A549 (cell line): ENCODE results near the gene ZG16B. TPM values are rescaled to one million over a fixed set of nuclear protein-coding genes. Genes with fewer than 3 reads are reported as not detected.
A peak's percentile ranks its signal among the peaks of the same experiment; 100 is the strongest.

Source experiments
- ATAC-seq, 2 experiments: fragments of 200-7000 bp in 1 of 2; fragments of >200 bp in 1 of 2; cut with Nextera tagmentation in 1 of 2; cut with Tn5 transposase in 1 of 2; 3 replicates each; pipeline versions ENCODE4 v1.8.0 to v1.9.1; 2018 to 2020; ENCODE audit warnings: mild to moderate bottlenecking in 1 of 2, moderate library complexity in 1 of 2
- CTCF ChIA-PET: fragments of 300-600 bp; sonication (Branson Sonifier 250); formaldehyde crosslinking; extraction: SDS; loops from one replicate; lab custom pipeline; 2021; ENCODE audit warnings: antibody characterized with exemption, inconsistent platforms; lab: Yijun Ruan, JAX
- POLR2A ChIA-PET: fragments of 350-600 bp; formaldehyde crosslinking; extraction: SDS; loops from one replicate; lab custom pipeline; 2021; ENCODE audit warnings: antibody characterized with exemption, inconsistent platforms; lab: Yijun Ruan, JAX
- DNase-seq, 2 experiments: peaks; one replicate each; pipeline versions ENCODE4 v3.0.0 to v3.0.0-alpha.2; 2011 to 2016; ENCODE audit warnings: low read depth in 1 of 2, low spot score in 1 of 2
- FAIRE-seq: peaks from 2 replicates; lab custom pipeline; 2011; peaks lifted over from hg19 to GRCh38; lab: Jason Lieb, UNC
- H3K27ac ChIP-seq, 2 experiments: fragments of >200 bp; sonication (Bioruptor Twin); formaldehyde crosslinking; 3 replicates each; pipeline ENCODE4 v1.5.1; 2016 to 2017
- H3K4me1 ChIP-seq: fragments of >200 bp; sonication (Bioruptor Twin); formaldehyde crosslinking; 3 replicates; pipeline ENCODE4 v1.6.1; 2016
- H3K4me2 ChIP-seq: fragments of >200 bp; sonication (Bioruptor Twin); formaldehyde crosslinking; 3 replicates; pipeline ENCODE4 v1.6.1; 2016
- H3K4me3 ChIP-seq: fragments of >200 bp; sonication (Bioruptor Twin); formaldehyde crosslinking; 3 replicates; pipeline ENCODE4 v1.5.1; 2016
- H3K9me3 ChIP-seq: fragments of >200 bp; sonication (Bioruptor Twin); formaldehyde crosslinking; 3 replicates; pipeline ENCODE4 v1.6.1; 2016
- CHD4 ChIP-seq: fragments of 200-600 bp; sonication (generic); IDR thresholded peaks from 2 replicates; pipeline ENCODE4 v1.6.1; 2016; ENCODE audit warnings: antibody characterized with exemption, mild to moderate bottlenecking, borderline replicate concordance
- EHF ChIP-seq: fragments of 250-450 bp; sonication (Bioruptor Pico); IDR thresholded peaks from 2 replicates; pipeline ENCODE4 v1.5.0; 2020; ENCODE audit warnings: mild to moderate bottlenecking
- EHMT2 ChIP-seq: fragments of 200-600 bp; sonication (generic); IDR thresholded peaks from 2 replicates; pipeline ENCODE4 v1.6.1; 2016; ENCODE audit warnings: antibody characterized with exemption, low read depth, mild to moderate bottlenecking, moderate library complexity
- ESRRA ChIP-seq: fragments of 150-350 bp; IDR thresholded peaks from 2 replicates; pipeline ENCODE4 v1.6.1; 2014; ENCODE audit warnings: mild to moderate bottlenecking, low read length, borderline replicate concordance
- FOSL2 ChIP-seq, 2 experiments: fragments of 450-650 bp in 1 of 2; fragments of >200 bp in 1 of 2; sonication (Bioruptor Twin) in 1 of 2; formaldehyde crosslinking; IDR thresholded peaks; 2 replicates each; pipeline versions ENCODE4 v1.5.0 to v1.6.1; 2016 to 2020; ENCODE audit warnings: mild to moderate bottlenecking in 1 of 2, moderate library complexity in 1 of 2
- FOXS1 ChIP-seq: fragments of 250-450 bp; sonication (Bioruptor Pico); IDR thresholded peaks from 2 replicates; pipeline ENCODE4 v1.5.0; 2020; ENCODE audit warnings: mild to moderate bottlenecking, moderate library complexity
- HOXA7 ChIP-seq: fragments of 250-450 bp; sonication (Bioruptor Pico); IDR thresholded peaks from 2 replicates; pipeline ENCODE4 v1.5.0; 2020; ENCODE audit warnings: mild to moderate bottlenecking, moderate library complexity
- HOXB13 ChIP-seq: fragments of 250-450 bp; sonication (Bioruptor Pico); IDR thresholded peaks from 2 replicates; pipeline ENCODE4 v1.5.0; 2020; ENCODE audit warnings: low read depth, mild to moderate bottlenecking, moderate library complexity
- KDM1A ChIP-seq: fragments of 200-600 bp; sonication (generic); IDR thresholded peaks from 2 replicates; pipeline ENCODE4 v1.6.1; 2016; ENCODE audit warnings: low read depth, mild to moderate bottlenecking
- KDM5A ChIP-seq: fragments of 200-600 bp; sonication (generic); IDR thresholded peaks from 2 replicates; pipeline ENCODE4 v1.6.1; 2016; ENCODE audit warnings: antibody characterized with exemption, mild to moderate bottlenecking
- MAFK ChIP-seq: fragments of 450-650 bp; IDR thresholded peaks from 2 replicates; pipeline ENCODE4 v1.6.1; 2014; ENCODE audit not compliant: partially characterized antibody
- MAZ ChIP-seq: fragments of 150-350 bp; IDR thresholded peaks from 2 replicates; pipeline ENCODE4 v1.6.1; 2014; ENCODE audit warnings: antibody characterized with exemption, low read depth, low read length, borderline replicate concordance
- MYC ChIP-seq: IDR thresholded peaks from 2 replicates; pipeline ENCODE4 v1.6.1; 2012; ENCODE audit warnings: mild to moderate bottlenecking, inconsistent platforms, low read length, improper control_type of control experiment, borderline replicate concordance
- NFE2L2 ChIP-seq: fragments of 150-350 bp; conservative IDR thresholded peaks from 2 replicates; pipeline ENCODE4 v1.6.1; 2014; ENCODE audit warnings: low read length
- NPAS2 ChIP-seq: fragments of 250-450 bp; sonication (Bioruptor Pico); IDR thresholded peaks from 2 replicates; pipeline ENCODE4 v1.8.0; 2022; ENCODE audit warnings: mild to moderate bottlenecking, moderate library complexity, borderline replicate concordance
- PHF8 ChIP-seq: fragments of 200-600 bp; sonication (generic); IDR thresholded peaks from 2 replicates; pipeline ENCODE4 v1.6.1; 2016; ENCODE audit warnings: low read depth, mild to moderate bottlenecking, antibody characterized with exemption, moderate library complexity, borderline replicate concordance
- POLR2AphosphoS2 ChIP-seq: conservative IDR thresholded peaks from 2 replicates; pipeline ENCODE4 v1.6.1; 2012; ENCODE audit warnings: low read length, improper control_type of control experiment, inconsistent platforms
- RFX5 ChIP-seq: fragments of 450-650 bp; IDR thresholded peaks from 2 replicates; pipeline ENCODE4 v1.7.1; 2014; ENCODE audit warnings: antibody characterized with exemption, mild to moderate bottlenecking, moderate library complexity
- RNF2 ChIP-seq: fragments of 200-600 bp; sonication (generic); IDR thresholded peaks from 2 replicates; pipeline ENCODE4 v1.6.1; 2016; ENCODE audit warnings: low read depth, mild to moderate bottlenecking, antibody characterized with exemption, moderate library complexity, borderline replicate concordance
- ZFP36 ChIP-seq: fragments of 450-650 bp; IDR thresholded peaks from 2 replicates; pipeline ENCODE4 v1.6.1; 2014; ENCODE audit warnings: borderline replicate concordance; ENCODE audit not compliant: partially characterized antibody
- ZSCAN20 ChIP-seq: fragments of 250-450 bp; sonication (Bioruptor Pico); IDR thresholded peaks from 2 replicates; pipeline ENCODE4 v1.8.0; 2022; ENCODE audit warnings: mild to moderate bottlenecking, moderate library complexity
- WGBS: methylation state at CpG from one replicate; pipeline ENCODE4 v1.1.6; 2017; ENCODE audit errors: missing lambda C conversion rate; 5-methylcytosine and 5-hydroxymethylcytosine counted together
- polyA plus RNA-seq, 4 experiments: library from polyadenylated mRNA; depleted of rRNA in 3 of 4; stranded (reverse); fragments of >200 nt; fragmentation: RNase III in 1 of 4; extraction: RNeasy Plus Mini Kit Qiagen cat#74134 plus additional on column Dnase treatment in 1 of 4; gene quantifications; 2 replicates in 3 of 4; 3 replicates in 1 of 4; pipeline ENCODE4 v1.2.3, GENCODE V29; 2011 to 2017
- TF ChIP-seq, protein P1 (sequence below): fragments of >200 bp; sonication (Bioruptor Twin); formaldehyde crosslinking; IDR thresholded peaks from 3 replicates; pipeline ENCODE4 v1.6.1; 2016
- TF ChIP-seq, protein P2 (sequence below): fragments of 450-650 bp; IDR thresholded peaks from 2 replicates; pipeline ENCODE4 v1.6.1; 2014; ENCODE audit warnings: antibody characterized with exemption

ZG16B gene
- polyA plus RNA-seq, 2 of the 4 experiments (the other 2 are of a cell fraction) = 0.40 to 0.85 TPM

DNA sequence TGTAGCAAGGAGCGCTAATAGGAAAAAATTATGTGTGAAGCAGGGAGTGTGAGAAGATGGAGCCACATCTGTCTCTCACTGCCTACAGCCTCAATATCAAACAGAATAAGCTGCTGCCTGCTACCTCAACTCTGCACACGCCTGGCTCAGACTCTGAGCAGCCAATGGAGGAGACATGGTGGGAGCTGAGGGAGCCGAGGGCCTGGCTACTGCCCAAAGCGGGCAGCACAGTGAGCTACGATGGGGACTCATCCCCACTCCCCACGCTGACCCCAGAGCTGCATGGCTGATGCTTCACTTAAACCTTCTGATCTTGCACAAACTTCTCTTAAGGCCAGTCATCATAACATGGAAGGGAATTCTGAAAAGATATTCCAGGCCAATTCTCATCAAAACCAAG is 41.8 kb downstream of the ZG16B start:
- WGBS = 77% methylated on average over 6 of the region's 6 CpGs
- POLR2A ChIA-PET = interaction anchor here (1.8 to 2.0 kb wide), 2 partner anchors 11 to 34 kb away, joined by 6 to 11 read pairs; partner anchors contain the start of gene FLYWCH2
- ATAC-seq = no peak
- DNase-seq = no peak
- Histone ChIP-seq H3K4me1 (peaks cover 8% of the 10 kb centered on the region; the same call in 1 of the 3 replicates), H3K4me3 (no peak overlapping the region), H3K27ac (no peak overlapping the region), H3K4me2 (no peak overlapping the region), H3K9me3 (no peaks in the 10 kb centered on the region)
- CTCF ChIA-PET = interaction anchor here (1.1 to 13.7 kb wide), 13 partner anchors 9 to 90 kb away, joined by 3 to 295 read pairs (median 5); partner anchors contain the start of gene FLYWCH1
- no peak for TF ChIP-seq FOSL2 (IDR thresholded peaks at IDR 0.05)
- no peak for TF ChIP-seq FOSL2 (CRISPR knock-in tag; IDR thresholded peaks at IDR 0.05)
- no peak for TF ChIP-seq CHD4
- no peak for TF ChIP-seq HOXA7 (CRISPR knock-in tag)
- no peak for TF ChIP-seq EHMT2
- TF ChIP-seq KDM1A = no peak
- no peak for TF ChIP-seq KDM5A
- no peak for TF ChIP-seq ESRRA
- TF ChIP-seq PHF8 = no peak
- TF ChIP-seq MAFK = no peak
- no peak for TF ChIP-seq MAZ
- no peak for TF ChIP-seq ZFP36
- no peak for TF ChIP-seq MYC
- no peak for TF ChIP-seq EHF (CRISPR knock-in tag)
- TF ChIP-seq, protein P1, sequence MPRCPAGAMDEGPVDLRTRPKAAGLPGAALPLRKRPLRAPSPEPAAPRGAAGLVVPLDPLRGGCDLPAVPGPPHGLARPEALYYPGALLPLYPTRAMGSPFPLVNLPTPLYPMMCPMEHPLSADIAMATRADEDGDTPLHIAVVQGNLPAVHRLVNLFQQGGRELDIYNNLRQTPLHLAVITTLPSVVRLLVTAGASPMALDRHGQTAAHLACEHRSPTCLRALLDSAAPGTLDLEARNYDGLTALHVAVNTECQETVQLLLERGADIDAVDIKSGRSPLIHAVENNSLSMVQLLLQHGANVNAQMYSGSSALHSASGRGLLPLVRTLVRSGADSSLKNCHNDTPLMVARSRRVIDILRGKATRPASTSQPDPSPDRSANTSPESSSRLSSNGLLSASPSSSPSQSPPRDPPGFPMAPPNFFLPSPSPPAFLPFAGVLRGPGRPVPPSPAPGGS = no peak
- no peak for TF ChIP-seq NPAS2 (CRISPR knock-in tag)
- no peak for TF ChIP-seq RNF2
- no peak for TF ChIP-seq POLR2AphosphoS2
- FAIRE-seq = no peak

DNA sequence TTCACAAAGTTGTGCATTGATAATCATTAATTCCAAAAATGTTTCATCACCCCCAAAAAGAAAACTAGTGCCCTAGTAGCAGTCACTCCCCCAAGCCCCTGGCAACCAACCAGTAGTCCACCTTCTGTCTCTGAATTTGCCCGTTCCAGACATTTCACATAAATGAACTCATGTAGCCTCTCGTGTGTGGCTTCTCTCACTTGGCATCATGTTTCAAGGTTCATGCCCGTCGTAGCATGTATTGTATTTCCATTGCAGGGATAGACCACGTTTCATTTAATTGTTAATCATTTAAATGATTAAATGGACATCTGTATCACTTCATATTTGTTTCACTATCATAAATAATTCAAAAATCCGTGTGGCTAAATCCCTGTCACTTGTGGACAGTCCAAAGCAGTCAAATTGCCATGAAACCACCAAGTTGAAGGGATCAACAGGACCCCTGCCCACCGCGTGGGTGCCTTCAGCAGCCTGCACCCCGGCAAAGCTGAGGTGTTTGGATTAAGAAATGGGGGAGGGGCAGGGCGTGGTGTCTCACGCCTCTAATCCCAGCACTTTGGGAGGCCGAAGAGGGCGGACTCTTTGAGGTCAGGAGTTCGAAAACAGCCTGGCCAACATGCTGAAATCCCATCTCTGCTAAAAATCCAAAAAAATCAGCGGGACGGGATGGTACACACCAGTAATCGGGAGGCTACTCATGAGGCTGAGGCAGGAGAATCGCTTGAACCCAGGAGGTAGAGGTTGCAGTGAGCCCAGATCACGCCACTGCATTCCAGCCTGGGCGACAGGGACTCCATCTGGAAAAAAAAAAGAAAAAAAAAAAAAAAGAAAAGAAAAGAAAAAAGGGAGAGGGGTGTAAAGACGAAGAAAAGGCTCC is 44.2 kb downstream of the ZG16B start:
- peak overlapping the region; percentile 61 for H3K4me2 ChIP-seq
- ChIA-PET CTCF (interaction anchor here (0.6 to 13.7 kb wide), 18 partner anchors 9 to 141 kb away, joined by 3 to 295 read pairs (median 4); partner anchors contain the start of gene FLYWCH2), POLR2A (no interaction called here)
- FAIRE-seq (no peak), ATAC-seq (peak in 1 of 2 experiments; percentile 48; a peak in 3 of 6 replicates), DNase-seq (no peak)
- peaks cover 5% of the 10 kb centered on the region; the same call in 1 of the 3 replicates for H3K4me1 ChIP-seq
- H3K27ac ChIP-seq = peak overlapping the region; percentile 51 to 77; a peak in 5 of 6 replicates
- 50% methylated on average over 21 of the region's 21 CpGs for WGBS
- no peak for TF ChIP-seq NFE2L2
- TF ChIP-seq HOXB13 (CRISPR knock-in tag) = no peak
- no peak for TF ChIP-seq POLR2AphosphoS2
- TF ChIP-seq PHF8 = no peak
- no peak for TF ChIP-seq RNF2
- no peak for TF ChIP-seq MAFK
- TF ChIP-seq FOXS1 (CRISPR knock-in tag) = no peak
- TF ChIP-seq, protein P2, sequence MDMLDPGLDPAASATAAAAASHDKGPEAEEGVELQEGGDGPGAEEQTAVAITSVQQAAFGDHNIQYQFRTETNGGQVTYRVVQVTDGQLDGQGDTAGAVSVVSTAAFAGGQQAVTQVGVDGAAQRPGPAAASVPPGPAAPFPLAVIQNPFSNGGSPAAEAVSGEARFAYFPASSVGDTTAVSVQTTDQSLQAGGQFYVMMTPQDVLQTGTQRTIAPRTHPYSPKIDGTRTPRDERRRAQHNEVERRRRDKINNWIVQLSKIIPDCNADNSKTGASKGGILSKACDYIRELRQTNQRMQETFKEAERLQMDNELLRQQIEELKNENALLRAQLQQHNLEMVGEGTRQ = no peak
- no peak for TF ChIP-seq RFX5
- TF ChIP-seq FOSL2 (IDR thresholded peaks at IDR 0.05) = no peak
- no peak for TF ChIP-seq FOSL2 (CRISPR knock-in tag; IDR thresholded peaks at IDR 0.05)
- TF ChIP-seq ZSCAN20 (CRISPR knock-in tag) = no peak
- H3K4me3 ChIP-seq = no peak overlapping the region
- no peaks in the 10 kb centered on the region for H3K9me3 ChIP-seq
